HG03066 (cell line): ENCODE data around the gene SLC43A2.

Experiments
- ATAC-seq: cut with Tn5 transposase; IDR thresholded peaks from one replicate; pipeline ENCODE4 v1.9.1; 2021; ENCODE audit warnings: low read depth; ENCODE audit not compliant: unreplicated experiment

Gene SLC43A2

GRCh38 chr17:1625581-1625980, 3.1 kb downstream of the SLC43A2 start:
- ATAC-seq = no peak

- ATAC-seq = no peak
Observed at GRCh38 chr17:1625053-1625452, 3.6 kb downstream of the SLC43A2 start.

DNA sequence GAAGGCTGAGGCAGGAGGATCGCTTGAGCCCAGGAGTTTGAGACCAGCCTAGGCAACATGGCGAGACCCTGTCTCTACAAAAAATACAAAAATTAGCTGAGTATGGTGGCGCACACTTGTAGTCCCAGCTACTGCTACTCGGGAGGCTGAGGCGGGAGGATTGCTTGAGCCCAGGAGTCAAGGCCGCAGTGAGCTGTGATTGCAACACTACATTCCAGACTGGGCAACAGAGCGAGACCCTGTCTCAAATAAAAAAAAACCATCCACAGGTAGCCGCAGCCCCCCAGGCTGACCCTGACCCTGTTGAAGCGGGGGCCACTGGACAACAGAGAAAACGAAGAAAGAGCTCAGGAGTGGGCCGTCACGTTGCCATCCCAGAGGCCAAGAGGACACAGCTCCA, 4.0 kb downstream of the SLC43A2 start:
- ATAC-seq = no peak

- ATAC-seq = no peak
Observed at GRCh38 chr17:1623057-1623630, 5.5 kb downstream of the SLC43A2 start.

- no peak for ATAC-seq
Observed at GRCh38 chr17:1621273-1621954, 7.2 kb downstream of the SLC43A2 start.

DNA sequence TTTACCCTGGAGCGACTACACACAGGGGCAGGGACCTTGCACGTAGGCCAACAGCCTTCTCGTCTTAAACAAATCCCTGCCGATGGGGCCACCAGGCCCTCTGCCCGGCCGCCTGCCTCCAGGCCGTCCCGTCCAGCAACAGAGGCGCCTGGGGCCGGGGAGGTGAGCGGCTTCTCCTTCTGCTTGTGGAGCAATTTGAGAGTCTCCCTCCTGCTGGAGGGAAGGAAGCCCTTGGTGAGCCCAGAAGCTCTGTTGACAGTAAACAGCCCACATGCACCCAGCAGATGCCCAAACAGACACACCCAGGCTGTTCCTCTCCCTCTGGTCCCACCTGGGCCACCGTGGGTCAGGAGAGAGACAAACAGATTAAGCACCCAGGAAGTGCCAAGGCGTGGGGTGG, 8.1 kb downstream of the SLC43A2 start:
- no peak for ATAC-seq

DNA sequence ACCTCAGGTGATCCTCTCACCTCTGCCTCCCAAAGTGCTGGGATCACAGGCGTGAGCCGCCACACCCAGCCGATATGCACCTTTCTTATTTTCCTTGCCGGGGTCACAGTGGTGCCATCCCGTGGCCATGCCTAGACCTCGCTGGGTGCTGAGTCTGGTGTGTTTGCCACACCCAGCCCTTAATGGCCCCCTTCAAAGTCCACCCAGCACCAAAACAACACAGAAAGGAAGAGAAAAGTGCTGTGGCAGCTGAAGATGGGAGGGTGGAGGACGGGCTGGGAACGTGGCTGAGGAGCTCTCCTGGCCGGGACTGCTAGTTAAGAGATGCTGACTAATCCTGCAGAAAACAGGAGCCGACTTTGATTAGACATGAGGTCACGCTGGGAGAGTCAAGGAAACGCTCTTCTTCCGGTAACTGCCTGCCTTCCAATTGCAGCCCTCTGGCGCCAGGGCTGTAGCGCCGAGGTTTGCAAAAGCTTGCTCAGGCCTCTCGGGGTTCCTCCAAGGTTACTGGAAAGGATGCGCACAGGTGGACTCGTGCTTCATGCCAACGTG, 10.9 kb downstream of the SLC43A2 start:
- no peak for ATAC-seq

- ATAC-seq = no peak
Observed at GRCh38 chr17:1616101-1616500, 12.5 kb downstream of the SLC43A2 start.

- no peak for ATAC-seq
Observed at GRCh38 chr17:1612400-1612799, 16.2 kb downstream of the SLC43A2 start.

GRCh38 chr17:1611715-1612114, 16.9 kb downstream of the SLC43A2 start:
- ATAC-seq = no peak

GRCh38 chr17:1608676-1609075, 20.0 kb downstream of the SLC43A2 start:
- no peak for ATAC-seq

- no peak for ATAC-seq
Observed at GRCh38 chr17:1607971-1608320, 20.7 kb downstream of the SLC43A2 start.

DNA sequence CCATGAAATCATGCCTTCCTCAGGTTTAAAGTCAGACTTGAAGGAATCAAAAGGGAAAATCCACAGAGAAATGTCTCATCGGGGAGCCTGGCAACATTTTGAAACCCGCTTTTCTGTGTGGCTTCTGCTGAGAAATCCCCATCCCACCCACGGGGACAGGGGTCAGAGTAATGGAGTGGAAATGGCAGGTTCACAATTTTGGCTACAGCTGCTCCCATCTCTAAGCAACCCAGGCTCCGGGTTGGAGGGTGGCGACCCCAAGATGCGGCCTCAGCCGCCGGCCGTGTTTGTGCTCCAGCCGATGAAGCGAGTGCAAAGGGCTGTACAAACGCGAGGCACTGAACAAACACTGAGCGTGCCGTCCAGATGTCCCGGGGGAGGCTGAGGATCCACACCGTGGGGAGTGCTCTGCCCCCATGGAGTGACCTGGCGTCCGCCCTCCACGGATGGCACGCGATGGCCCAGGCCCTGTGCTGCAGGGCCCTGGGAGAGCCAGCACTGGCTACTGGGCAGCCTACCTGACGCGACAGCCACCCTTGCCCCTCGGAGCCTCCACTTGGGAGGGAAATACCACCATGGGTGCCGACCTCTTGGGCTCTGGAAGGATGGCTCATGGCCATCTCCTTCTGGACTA, 22.2 kb downstream of the SLC43A2 start:
- ATAC-seq = no peak

GRCh38 chr17:1605681-1606351, 22.8 kb downstream of the SLC43A2 start:
- ATAC-seq = no peak

DNA sequence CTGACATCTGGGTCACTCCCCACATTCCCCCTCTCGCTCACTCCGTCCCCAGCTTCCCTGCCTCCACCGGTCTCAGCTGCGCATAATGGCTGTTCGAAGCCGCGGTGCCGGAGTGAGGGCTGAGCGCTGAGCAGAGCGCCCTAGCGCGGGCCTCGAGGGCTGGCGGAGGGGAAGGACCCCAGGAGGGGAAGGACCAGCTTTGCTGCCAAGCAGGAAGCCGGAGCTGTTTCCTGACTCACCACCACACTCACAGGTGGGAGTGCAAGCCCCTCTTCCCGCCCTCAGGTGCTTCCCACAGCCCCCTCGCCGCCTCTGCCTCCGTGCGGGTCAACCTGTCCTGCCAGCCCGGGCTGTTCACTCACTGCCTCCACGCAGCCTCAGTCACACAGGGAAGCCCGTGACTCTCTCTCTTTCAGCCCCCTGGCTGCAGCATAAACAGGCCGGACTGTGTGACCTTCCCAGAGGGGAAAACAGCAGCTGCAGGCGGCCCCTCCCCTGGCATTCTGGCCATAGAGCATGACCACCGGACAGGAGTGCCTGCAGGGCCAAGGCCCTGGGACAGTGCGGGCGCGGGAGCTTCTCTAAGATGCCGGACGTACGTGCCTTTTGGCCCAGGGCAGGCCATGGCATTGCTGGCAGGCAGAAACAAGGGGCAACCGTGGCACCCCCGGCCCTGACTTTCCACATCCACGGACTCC, 23.7 kb downstream of the SLC43A2 start:
- no peak for ATAC-seq

GRCh38 chr17:1601571-1601970, 27.1 kb downstream of the SLC43A2 start:
- no peak for ATAC-seq

- ATAC-seq = no peak
Observed at GRCh38 chr17:1598399-1599095, 30.1 kb downstream of the SLC43A2 start.

DNA sequence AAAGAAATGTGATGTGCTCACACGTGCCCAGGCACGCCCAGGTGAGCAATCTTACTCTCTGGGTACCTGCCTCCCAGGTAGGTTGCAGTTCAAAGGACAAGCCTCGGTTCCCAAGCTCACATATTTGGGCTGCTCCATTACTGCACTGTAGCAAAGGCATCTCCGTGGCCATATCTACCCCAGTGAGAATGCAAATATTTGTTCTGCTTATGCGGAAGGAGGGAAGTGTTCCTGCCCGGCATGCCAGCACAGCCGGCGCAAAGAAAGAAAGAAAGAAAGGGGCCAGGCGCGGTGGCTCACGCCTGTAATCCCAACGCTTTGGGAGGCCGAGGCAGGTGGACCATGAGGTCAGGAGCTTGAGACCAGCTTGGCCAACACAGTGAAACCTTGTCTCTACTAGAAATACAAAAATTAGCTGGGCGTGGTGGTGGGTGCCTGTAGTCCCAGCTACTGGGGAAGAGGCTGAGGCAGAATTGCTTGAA, 30.7 kb downstream of the SLC43A2 start:
- ATAC-seq = no peak

- no peak for ATAC-seq
Observed at GRCh38 chr17:1593630-1593931, 35.1 kb downstream of the SLC43A2 start.
